AG04450 (cell line): ENCODE data around the gene MAPK11. TPM values are rescaled to one million over a fixed set of nuclear protein-coding genes. Genes with fewer than 3 reads are reported as not detected.

ENCODE experiments used
- CTCF ChIA-PET: fragments of 300-600, 350-600 bp; formaldehyde crosslinking; extraction: SDS; loops from one replicate; lab custom pipeline; 2022; ENCODE audit warnings: antibody characterized with exemption, inconsistent platforms; lab: Charles Lee
- POLR2A ChIA-PET: fragments of 350-600 bp; formaldehyde crosslinking; extraction: SDS; loops from one replicate; lab custom pipeline; 2021; ENCODE audit warnings: antibody characterized with exemption, inconsistent platforms; lab: Yijun Ruan, JAX
- DNase-seq: peaks from one replicate; pipeline ENCODE4 v3.0.0-alpha.2; 2011; ENCODE audit warnings: low read depth, low spot score
- H3K27ac ChIP-seq: one replicate; pipeline ENCODE4 v1.5.1; 2012; ENCODE audit warnings: low read depth, low read length, control low read depth
- H3K27me3 ChIP-seq: one replicate; pipeline ENCODE4 v1.6.0; 2012; ENCODE audit warnings: low read length; ENCODE audit not compliant: control insufficient read depth, insufficient read depth
- H3K4me3 ChIP-seq: 2 replicates; pipeline ENCODE4 v1.5.1; 2011; ENCODE audit warnings: mild to moderate bottlenecking, low read depth, low read length, control low read depth
- H3K9me3 ChIP-seq: 2 replicates; pipeline ENCODE4 v1.5.1; 2012; ENCODE audit warnings: low read length; ENCODE audit not compliant: control insufficient read depth, insufficient read depth
- CTCF ChIP-seq: IDR thresholded peaks from 2 replicates; pipeline ENCODE4 v1.5.1; 2011; ENCODE audit warnings: low read depth, low read length, control low read depth, inconsistent platforms
- polyA plus RNA-seq: library from polyadenylated mRNA; depleted of rRNA; stranded (reverse); fragments of >200 nt; gene quantifications from 2 replicates; pipeline ENCODE4 v1.2.3, GENCODE V29; 2011

MAPK11 gene
- polyA plus RNA-seq, 1 experiment = 6.7 TPM

GRCh38 chr22:50224071-50224470 lies 46.1 kb downstream of the MAPK11 start:
- Histone ChIP-seq H3K27me3 (no peaks in the 10 kb centered on the region), H3K9me3 (peaks cover 9% of the 10 kb centered on the region; the same call in 1 of the 2 replicates), H3K4me3 (no peak overlapping the region), H3K27ac (no peak overlapping the region)
- no peak for TF ChIP-seq CTCF
- ChIA-PET POLR2A (no interaction called here), CTCF (no interaction called here)
- no peak for DNase-seq

- TF ChIP-seq CTCF = no peak
- CTCF ChIA-PET = interaction anchor here (0.9 to 1.0 kb wide), 2 partner anchors 15 to 18 kb away, joined by 3 to 4 read pairs; no protein-coding TSS in a partner anchor
- Histone ChIP-seq H3K27me3 (no peaks in the 10 kb centered on the region), H3K9me3 (peaks cover 16% of the 10 kb centered on the region; the same call in 1 of the 2 replicates), H3K4me3 (no peak overlapping the region), H3K27ac (no peak overlapping the region)
- POLR2A ChIA-PET = interaction anchor here (0.6 kb wide), 1 partner anchor 8 kb away, joined by 8 read pairs; no protein-coding TSS in a partner anchor
- DNase-seq = no peak
Measured at GRCh38 chr22:50222508-50222907, 47.7 kb downstream of the MAPK11 start.

- no peak overlapping the region for H3K27ac ChIP-seq
- TF ChIP-seq CTCF = no peak
- ChIA-PET POLR2A (interaction anchor here (0.6 kb wide), 1 partner anchor 9 kb away, joined by 8 read pairs; no protein-coding TSS in a partner anchor), CTCF (interaction anchor here (1.0 kb wide), 1 partner anchor 16 kb away, joined by 3 read pairs; no protein-coding TSS in a partner anchor)
- H3K27me3 ChIP-seq = no peaks in the 10 kb centered on the region
- H3K9me3 ChIP-seq = peaks cover 16% of the 10 kb centered on the region; the same call in 1 of the 2 replicates
- H3K4me3 ChIP-seq = no peak overlapping the region
- no peak for DNase-seq
Measured at GRCh38 chr22:50221410-50222300, 48.5 kb downstream of the MAPK11 start.

GRCh38 chr22:50220603-50221409 lies 49.4 kb downstream of the MAPK11 start:
- Histone ChIP-seq H3K9me3 (peaks cover 16% of the 10 kb centered on the region; the same call in 1 of the 2 replicates), H3K27ac (no peak overlapping the region), H3K4me3 (no peak overlapping the region), H3K27me3 (no peaks in the 10 kb centered on the region)
- no peak for DNase-seq
- ChIA-PET POLR2A (no interaction called here), CTCF (interaction anchor here (0.6 kb wide), 1 partner anchor 10 kb away, joined by 3 read pairs; no protein-coding TSS in a partner anchor)
- no peak for TF ChIP-seq CTCF
